Esophagus mucosa (tissue), 1 donor: ENCODE data around the gene NAV3. TPM values are rescaled to one million over a fixed set of nuclear protein-coding genes. Genes with fewer than 3 reads are reported as not detected.
A peak's percentile ranks its signal among the peaks of the same experiment; 100 is the strongest.

Experiments used
- ATAC-seq: fragments of 200-7000 bp; cut with Tn5 transposase; one replicate; pipeline ENCODE4 v1.9.1; 2020
- total RNA-seq: library from RNA; stranded (reverse); gene quantifications from one replicate; pipeline ENCODE4 v1.2.4, GENCODE V29; 2023
- donor health status: DM: yes; HTN: yes; CAD: no.

The NAV3 gene
- total RNA-seq, 1 donor from 2014 or later = 0.52 TPM

DNA sequence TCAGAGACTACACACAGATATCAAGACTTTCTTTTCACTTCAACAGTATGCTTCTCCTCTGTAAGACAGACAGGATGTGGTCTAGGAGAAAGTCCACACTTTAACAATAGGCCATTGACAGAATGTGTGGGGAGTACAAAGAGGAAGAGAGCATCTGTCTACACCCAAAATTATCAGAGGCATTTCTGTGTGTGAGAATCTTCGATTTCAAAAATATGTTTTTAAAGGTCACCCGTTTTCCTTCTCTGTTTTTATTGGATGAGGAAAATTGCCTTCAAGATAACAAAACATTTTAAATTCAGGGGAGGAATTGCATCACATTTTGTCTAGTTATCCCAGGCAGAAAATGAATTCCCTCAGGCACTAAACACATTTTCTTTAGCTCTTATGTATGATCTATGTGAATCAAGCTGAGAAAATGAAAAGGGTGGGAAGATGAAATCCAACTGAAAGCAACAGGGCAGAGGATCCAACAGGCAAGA lies 16.4 kb downstream of the NAV3 start:
- no peak for ATAC-seq

DNA sequence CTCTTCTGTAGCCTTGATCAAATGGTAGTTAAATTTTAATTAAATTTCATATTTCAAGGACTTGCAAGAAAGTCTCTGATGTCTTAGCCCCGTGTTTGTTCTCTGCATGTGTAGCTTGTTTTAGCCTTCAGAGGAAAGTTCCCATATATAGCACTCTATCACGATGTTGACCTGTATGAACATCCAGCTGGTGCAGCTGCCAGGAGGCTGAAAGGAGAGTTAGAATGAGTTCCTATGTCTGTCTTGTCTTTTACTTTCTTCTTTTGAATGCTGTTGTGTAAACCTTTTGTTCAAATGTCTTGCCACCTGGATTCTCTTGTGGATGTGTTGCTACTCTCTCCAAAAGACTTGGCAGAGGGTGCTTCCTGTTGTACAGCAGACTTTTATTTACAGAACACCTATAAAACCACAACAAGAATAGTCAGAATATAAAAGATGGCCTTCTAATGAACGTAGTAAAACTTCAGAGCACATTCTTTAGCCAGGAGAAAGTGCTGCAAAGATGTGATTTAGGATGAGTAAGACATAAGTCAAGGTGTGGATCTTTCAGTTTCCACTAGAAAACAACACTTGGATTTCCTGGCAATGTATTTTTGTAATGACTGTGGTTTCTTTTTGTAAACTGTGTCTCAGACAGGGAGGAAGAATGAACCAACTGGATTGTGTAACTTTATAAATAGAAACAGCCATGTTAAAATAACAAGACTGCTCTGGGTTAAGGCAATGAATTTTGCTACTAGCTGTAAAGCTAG lies 17.2 kb downstream of the NAV3 start:
- ATAC-seq = no peak

DNA sequence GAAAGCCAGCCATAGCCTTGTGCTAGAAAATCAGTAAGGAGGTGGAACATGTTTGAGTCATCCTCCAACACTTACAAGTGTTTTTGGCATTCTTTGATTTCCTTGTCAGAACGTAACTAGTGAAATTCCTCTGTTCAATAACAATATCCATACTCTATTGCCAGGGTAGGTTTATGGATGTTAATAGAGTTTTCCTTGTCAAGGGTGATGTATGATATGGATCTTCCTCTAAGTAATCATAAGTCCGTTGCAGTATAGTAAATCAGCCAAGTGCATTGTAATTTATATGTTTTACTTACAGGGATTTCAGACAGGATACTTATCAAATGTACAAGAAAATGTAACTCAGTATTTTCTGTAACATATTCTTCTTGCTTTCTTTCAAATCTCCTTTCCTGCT lies 19.4 kb downstream of the NAV3 start:
- ATAC-seq = no peak

DNA sequence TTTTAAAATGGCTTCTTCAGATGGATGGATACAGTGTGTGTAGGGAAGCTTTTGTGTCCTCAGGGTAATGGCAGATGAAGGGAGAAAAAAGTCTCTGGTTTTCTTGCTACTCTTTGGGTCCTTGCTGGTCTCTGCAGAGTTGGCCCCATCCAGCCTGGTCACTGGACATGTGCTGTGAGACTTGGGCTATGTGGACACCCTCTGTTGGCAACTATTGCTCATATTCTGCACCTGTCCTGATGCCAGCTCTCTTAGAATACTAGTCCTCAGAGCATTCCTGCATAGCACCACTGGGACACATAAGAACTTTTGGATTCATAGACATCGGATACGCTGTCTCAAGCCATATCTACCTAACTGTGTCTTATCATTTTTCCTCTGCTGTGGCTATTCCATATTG lies 20.0 kb downstream of the NAV3 start:
- ATAC-seq = no peak

DNA sequence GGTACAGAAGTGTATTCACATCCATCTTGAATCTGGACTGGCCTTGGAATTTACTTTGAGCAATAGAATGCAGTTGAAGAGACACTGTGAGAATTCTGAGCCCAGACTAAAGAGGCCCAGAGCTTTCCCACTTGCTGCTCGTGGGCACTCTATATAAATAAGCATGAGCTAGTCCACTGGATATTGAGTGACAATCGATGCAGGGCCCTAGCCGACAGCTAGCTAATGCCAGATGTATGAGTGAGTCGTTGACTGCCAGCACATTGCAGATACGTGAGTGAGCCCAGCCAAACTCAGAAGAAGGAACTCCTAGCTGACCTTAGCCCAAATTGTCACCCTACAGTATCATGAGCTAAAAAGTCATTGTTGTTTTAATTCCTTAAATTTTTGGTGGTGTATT lies 24.9 kb downstream of the NAV3 start:
- ATAC-seq = no peak

DNA sequence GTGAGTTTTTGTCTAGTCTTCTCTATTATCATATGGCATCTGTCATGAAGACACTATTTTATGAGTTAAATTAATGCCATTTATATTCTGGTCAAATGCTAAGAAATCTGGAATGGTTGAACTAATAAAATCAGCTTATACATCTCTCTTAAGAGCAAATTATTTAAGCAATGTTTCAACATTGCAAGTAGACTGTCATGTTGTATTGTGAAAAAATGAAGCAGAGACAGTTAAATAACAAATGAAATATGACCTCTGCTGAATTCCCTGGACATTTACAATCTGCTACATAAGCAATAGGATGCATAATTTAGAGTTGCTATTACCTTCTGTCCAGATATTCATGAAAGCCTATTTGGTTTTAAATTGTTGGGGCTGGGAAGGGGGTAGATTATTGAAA lies 30.6 kb downstream of the NAV3 start:
- ATAC-seq = no peak

DNA sequence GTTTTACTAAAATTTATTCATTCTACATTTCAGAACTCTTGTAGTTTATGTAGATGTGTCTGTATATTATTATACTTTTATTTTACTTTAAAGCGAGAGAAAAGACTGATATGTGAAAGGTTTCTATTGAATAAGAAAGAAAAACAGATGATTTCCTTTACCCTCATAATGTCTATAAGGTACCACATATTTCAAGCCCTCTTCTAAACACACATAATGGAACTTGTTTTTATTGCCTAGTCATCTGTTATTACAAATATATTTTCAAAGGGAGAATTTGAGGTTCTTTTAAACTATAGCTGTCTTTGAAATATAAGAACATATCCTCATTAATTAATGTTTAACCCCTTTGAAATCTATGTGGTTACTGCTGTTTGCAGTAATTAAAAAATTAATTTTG lies 34.5 kb downstream of the NAV3 start:
- no peak for ATAC-seq

DNA sequence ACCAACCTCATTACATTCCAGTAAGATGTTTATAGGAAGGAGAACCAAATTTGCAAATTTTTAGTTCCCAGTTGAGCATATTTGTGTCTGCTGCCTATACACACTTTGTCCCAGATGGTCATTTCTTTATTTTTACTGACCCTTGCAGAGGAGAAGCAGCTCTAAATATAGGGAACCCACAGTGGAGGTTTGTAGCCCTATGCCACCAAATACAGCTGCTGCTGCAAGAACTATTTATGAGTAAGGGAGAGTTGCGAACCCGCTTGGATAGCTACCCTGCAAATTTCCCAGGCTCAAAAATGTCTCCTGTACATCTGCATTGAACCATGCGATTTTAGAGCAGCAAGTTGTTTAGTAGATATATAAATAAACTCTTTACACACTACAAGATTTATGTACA lies 48.2 kb downstream of the NAV3 start:
- no peak for ATAC-seq

DNA sequence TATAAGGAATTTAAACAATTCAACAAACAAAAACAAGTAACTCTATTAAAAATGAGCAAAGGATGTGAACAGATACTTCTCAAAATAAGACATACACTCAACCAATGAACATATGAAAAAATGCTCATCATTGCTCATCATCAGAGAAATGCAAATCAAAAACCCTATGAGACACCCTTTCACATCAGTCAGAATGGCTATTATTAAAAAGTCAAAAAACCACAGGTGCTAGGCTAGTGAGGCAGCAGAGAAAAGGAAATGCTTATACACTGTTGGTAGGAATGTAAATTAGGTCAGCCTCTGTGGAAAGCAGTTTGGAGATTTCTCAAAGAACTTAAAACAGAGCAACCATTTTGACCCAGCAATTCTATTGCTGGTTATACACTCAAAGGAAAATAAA lies 52.0 kb downstream of the NAV3 start:
- no peak for ATAC-seq

DNA sequence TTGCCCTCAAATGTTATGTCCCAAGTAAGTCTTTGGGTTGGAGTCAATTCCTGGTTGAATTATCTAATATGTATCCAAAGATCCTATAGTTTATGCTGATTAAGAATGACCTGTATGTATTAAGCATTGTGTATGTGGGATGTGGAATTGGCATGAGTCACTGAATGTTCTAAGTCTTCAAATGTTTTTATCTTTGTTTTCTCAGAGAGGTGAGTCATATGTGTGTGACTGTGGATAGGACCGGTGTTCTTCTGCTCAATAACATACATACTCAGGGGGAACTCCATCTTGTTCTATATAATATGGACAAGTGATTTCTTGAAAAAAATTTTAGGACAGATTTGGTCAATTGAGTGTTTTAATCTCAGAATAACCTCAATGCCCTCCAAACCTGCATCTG lies 57.9 kb downstream of the NAV3 start:
- ATAC-seq = peak; percentile 32

DNA sequence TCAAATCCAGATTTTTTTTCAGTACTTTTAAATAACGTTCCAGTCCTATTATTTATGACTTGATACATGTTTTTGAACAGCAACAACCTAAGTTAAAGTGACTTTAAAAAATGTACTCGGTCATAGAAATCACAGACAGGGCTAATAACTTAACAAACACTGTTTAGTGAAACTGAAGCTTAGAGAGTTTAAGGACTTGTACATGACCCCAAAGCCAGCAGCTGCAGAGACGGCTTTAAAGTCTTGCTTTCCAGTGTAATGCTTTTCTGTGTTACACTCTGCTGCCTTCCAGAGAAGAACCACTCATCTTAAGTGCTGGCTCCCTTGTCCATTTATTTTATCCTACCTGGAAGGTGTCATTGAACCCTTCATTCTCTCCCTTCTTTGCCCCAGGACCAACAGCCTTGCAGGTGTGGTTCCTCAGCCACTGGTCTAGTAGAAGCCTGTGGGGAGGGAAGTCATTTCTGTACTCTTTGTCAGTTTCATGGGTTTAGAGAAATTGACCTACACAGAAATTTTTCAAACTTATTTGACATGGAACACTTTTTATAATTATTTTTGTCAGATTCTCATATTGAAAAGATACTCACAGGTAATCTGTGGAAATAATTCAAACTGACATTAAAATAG lies 60.9 kb downstream of the NAV3 start:
- ATAC-seq = no peak

DNA sequence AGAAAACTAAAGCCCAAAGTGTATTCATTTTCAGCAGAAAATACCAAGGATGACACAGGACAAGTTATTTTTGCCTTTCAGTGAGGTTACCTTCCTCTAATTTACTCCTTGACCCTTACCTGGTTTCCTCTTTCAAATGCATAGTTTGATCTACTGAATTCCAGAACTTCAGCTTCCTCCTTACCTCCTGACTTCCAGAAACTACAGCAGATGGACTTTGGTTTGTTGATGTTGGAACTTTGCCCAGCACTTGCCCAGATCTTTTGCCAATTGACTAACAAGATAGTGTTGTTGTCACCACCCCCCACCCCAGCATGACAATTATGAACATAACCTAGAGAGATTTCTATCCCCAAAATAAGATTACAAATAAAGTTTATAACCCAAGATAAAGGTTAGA lies 63.2 kb downstream of the NAV3 start:
- ATAC-seq = no peak

DNA sequence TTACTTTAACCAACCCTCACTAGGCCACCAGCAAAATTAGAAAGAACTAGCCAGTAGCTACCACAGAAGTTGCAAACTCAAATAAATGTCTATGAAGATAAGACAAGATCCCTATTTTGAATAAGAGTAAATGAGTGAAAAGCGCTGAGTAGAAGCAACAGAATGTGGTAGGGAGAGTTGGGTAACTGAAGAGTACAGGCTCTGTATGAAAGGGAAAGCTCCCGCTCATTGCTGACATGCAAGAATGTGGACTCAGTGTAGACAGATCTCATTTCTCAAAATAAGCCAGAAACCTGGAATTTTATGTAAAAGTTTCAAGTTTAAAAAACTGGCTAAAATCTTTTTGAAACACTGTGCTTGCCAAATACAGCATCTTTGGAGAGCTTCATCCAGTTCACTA lies 63.9 kb downstream of the NAV3 start:
- ATAC-seq = no peak

DNA sequence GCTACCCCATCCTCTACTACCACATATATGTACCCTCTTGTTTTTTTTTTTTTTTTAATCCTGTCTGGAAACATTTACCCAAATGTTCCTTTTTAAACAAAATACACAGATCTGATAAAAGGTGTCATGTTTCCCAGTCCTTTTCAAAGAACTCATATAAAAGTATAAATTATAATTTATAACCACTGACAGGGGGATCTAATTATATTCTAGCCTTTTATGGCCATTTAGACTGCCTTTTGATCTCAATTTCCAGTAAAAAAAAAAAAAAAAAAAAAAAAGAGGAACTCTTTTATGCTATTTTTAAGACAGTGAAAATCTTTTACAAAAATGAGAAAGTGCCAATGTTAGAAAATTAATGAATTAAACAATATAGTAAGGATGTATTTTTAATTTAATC lies 65.0 kb downstream of the NAV3 start:
- no peak for ATAC-seq

DNA sequence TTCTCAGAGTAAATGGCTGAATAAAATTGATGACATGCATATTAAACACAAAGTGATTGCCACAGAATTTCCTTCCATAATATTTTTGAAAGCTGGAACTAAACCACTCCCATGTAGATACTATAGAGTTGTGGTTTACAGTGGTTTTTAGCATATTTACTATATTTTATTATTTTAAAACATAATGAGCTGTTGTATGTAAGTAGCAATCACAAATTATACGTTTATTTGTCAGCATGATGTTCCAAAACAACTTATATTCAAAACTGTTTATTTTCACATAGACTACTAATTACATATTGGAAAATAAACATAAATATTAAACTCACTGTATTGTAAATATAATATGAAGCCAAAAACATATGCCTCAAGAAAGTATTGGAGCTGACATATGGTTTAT lies 77.2 kb downstream of the NAV3 start:
- no peak for ATAC-seq

DNA sequence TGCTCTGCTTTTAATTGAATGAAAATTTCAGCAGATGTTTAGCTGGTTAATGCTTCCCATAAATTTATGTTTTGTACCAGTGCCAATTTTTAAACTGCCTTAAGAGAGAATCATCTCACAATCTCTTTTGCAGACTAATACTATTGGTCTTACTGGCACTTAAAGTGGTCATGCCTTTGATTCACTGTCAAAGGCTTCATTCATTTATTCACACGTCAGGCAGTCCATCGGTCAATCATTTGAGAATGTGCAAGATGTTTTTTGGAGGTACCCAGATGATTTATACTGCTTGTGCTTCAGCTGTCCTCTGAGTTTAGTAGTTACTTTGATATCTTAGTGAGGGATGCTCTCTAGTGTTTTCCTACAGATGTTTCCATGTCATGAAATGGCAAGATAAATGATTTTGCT lies 83.4 kb downstream of the NAV3 start:
- ATAC-seq = no peak

DNA sequence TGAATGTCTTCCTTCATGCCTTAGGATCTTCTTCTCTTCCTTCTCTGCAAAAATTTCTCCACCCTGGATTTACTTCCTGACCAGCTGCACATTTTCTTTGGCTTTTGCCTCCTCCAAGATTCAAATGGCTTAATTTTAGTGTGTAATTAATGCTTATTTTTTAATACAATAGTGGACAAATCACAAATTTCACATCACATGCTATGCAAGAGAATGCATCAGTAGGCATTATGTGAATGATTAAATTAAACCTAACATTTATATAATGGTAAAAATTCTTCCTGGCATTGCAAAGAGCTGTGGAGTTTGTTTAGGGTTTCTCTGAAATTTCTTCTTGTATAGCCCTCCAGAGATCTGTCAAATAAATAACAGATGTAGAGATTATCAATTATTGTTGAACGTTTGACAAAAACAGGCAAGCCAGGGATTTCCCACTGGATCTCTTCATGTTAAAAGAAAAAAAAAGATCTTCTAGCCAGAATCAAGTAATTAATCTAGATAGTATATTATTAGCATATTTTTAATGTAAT lies 84.4 kb downstream of the NAV3 start:
- ATAC-seq = no peak

DNA sequence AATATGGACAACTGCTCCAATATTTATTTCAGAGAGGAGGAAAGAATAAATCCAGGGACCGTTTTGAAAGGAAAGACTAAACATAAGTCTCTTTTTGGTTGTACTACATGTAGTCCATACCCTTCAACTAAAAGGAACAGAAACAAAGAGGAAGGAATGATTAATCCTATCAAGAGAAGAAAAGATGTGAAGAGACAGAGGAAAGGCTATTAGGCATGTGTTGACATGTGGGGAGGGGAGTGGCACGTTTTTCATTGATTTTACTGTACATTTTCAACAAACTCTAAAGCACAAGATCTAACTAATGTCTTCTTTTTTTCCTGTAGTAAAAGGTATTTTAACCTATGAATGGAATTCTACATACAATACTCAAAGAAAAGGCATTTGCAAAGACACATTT lies 85.6 kb downstream of the NAV3 start:
- no peak for ATAC-seq

DNA sequence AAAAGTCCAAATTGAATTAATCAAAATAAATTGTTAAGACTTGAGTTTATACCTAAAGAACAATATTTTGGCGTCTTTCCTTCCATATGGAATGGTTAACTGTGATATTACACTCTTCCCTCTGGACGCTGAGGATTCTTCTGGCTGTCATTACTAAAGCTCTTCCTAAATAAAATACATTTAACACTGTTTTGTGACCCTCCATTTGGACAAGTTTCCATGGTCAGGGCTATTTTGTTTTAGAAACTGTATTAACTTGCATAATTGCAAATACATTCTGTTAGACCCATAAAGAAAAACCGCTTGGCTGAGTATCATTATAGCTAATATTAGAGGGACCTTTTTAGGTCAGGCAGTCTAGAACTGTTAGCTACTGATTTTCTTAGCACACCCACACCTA lies 87.4 kb downstream of the NAV3 start:
- no peak for ATAC-seq

DNA sequence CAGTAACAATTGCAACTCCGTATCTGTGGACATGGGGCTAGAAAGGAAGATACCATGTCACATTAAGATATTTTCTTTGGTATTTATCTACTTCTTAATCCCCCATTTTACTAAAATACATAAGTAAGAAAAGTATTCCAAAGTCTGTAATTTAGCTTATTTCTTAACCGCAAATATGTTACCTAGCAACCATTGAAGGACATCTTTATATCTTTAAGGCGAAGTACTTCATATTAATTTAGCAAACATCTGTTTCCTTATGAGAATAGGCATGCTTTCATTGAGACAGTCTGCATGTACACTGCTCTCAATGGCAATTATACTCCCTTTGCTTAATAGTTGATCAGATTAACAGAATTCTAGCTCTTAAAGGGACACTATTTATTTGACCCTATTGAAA lies 88.8 kb downstream of the NAV3 start:
- ATAC-seq = no peak

DNA sequence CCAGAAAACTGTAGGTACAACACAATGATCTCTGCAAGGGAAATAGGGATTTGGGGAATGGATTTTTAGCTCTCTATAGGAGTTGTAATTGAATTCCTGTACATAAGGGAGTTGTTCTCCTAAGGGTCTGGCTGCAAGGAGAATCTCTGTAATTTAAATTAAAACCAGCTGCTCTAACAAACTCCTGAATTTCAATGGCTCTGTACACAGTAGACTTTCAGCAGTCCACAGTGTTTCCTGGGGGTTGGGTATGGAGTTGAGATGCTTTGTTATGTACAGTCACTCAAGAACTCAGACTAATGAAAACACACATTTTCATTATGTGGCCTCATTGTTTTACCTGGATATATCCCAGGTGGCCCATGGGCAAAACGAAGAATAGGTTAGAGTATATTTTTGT lies 93.2 kb downstream of the NAV3 start:
- no peak for ATAC-seq

DNA sequence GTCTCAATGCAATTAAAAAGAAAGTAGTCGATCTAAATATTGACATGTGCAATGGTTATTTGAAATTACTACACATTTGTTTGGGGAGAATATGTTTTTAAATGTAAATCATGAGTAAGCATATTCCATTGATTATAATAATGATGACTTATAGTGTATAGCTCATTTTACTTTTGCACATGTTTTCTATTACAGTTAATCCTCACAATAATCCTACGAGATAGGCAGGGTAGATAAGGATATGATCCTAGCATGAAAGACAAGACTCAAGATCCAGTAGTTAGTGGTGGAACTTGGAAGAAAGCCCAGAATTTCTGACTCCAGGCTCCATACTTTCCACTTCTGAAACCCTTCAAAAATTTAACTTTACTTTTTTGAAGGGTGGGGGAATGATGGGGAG lies 94.0 kb downstream of the NAV3 start:
- ATAC-seq = no peak

DNA sequence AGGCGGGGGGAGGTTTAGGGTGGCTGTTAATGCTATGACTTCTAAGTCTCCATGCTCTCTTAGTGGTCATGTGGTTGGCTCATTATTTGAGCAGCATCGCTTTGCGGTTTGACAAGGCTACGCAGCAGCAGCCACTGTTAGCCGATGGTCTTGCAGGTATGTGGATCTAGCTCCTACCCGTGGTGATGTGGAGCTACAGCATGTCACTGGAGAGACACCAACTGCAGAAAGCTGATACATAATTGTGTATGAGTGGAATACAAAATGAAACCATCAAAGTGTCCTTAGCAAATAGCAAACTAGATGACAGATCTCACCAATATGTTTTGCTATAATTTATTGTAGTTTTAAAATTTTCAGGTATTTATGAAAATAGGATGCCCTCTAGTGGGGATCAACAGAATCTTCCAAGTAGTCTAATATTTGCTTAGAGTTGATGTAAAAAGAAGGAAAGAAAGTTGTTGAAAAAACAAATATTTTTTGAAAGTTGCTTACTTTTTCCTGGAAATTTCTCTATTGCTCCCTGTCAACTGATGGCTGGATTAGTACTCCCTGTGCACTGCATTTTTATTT lies 94.9 kb downstream of the NAV3 start:
- peak; percentile 83 for ATAC-seq

DNA sequence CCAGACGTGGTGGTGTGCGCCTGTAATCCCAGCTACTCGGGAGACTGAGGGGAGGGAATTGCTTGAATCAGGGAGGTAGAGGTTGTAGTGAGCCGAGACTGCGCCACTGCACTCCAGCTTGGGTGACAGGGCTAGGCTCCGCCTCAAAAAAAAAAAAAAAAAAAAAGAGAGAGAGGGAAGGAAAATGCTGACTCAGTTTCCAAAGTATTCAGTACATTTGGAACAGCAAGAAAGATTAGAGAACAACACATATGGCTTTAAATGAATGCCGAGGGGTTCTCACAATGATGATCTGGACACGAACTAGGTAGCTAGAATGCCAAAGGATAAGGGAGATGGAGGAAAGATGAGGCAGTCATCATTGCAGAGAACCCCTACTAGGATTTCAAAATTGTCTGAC lies 97.4 kb downstream of the NAV3 start:
- ATAC-seq = no peak
